Duodenal mucosa (tissue), 2 donors: ENCODE data around the gene LRIT3.
"Not testable (repeated sequence)": the region's sequence is repeated elsewhere in the genome, so short reads cannot be mapped to it uniquely, and the experiment has no call there.

Experiments
- H3K27ac ChIP-seq: one replicate; pipeline ENCODE4 v1.7.0; 2013; ENCODE audit warnings: low read depth, low read length
- H3K27me3 ChIP-seq, 2 donors: one replicate each; pipeline ENCODE4 v1.7.0; 2013; ENCODE audit warnings: low read length in 2 of 2, control low read depth in 1 of 2; ENCODE audit not compliant: insufficient read depth in 2 of 2, control insufficient read depth in 1 of 2
- H3K36me3 ChIP-seq, 2 donors: one replicate each; pipeline ENCODE4 v1.7.0; 2013; ENCODE audit warnings: low read length in 2 of 2, control low read depth in 1 of 2; ENCODE audit not compliant: insufficient read depth in 2 of 2, control insufficient read depth in 1 of 2
- H3K4me1 ChIP-seq, 2 donors: one replicate each; pipeline ENCODE4 v1.7.0; 2013; ENCODE audit warnings: low read length in 2 of 2, control low read depth in 1 of 2; ENCODE audit not compliant: insufficient read depth in 2 of 2, control insufficient read depth in 1 of 2
- H3K4me3 ChIP-seq, 2 donors: one replicate each; pipeline ENCODE4 v1.7.0; 2013; ENCODE audit warnings: low read length in 2 of 2, low read depth in 1 of 2
- H3K9ac ChIP-seq, 2 donors: one replicate each; pipeline ENCODE4 v1.7.0; 2013; ENCODE audit warnings: low read length in 2 of 2, low read depth in 1 of 2
- H3K9me3 ChIP-seq, 2 donors: one replicate each; pipeline ENCODE4 v1.7.0; 2013; ENCODE audit warnings: low read length in 2 of 2, control low read depth in 1 of 2; ENCODE audit not compliant: control insufficient read depth in 1 of 2

The LRIT3 gene

DNA sequence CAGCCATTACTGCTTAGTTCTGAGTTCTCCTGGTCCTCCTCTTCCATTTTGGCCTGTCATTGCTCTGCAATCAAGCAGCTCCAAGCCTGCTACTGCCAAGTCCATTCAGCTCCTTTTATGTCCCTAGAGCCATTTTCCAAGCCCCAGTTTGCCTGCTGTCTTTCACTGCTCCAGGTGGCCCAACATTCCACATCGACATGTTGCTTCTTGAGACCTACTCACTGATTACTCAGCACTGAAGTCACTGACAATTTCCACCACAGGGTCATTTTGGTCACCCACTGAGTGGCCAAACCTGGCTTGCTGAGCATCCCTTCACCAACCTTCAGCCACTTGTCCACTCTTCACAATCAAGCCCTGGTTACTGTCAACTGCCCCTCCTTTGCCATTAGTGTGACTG lies 27.2 kb downstream of the LRIT3 start:
- Histone ChIP-seq H3K27ac (no peak overlapping the region), H3K4me1 (no peaks in the 10 kb centered on the region), H3K36me3 (no peaks in the 10 kb centered on the region), H3K27me3 (no peaks in the 10 kb centered on the region), H3K4me3 (no peak overlapping the region), H3K9ac (no peak overlapping the region), H3K9me3 (no peaks in the 10 kb centered on the region)

DNA sequence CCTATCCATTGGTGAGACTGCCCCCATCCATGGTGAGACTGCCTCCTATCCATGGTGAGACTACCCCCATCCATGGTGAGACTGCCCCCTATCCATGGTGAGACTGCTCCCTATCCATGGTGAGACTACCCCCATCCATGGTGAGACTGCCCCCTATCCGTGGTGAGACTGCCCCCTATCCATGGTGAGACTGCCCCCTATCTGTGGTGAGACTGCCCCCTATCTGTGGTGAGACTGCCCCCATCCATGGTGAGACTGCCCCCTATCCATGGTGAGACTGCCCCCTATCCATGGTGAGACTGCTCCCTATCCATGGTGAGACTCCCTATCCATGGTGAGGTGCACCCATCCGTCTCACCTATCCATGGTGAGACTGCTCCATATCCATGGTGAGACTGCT lies 27.6 kb downstream of the LRIT3 start:
- H3K9ac ChIP-seq, H3K4me3 ChIP-seq, H3K36me3 ChIP-seq, H3K4me1 ChIP-seq, H3K27me3 ChIP-seq, H3K27ac ChIP-seq, H3K9me3 ChIP-seq: not testable (repeated sequence)

- Histone ChIP-seq H3K4me1 (no peaks in the 10 kb centered on the region), H3K4me3 (no peak overlapping the region), H3K27ac (no peak overlapping the region)
These were observed 28.8 kb downstream of the LRIT3 start for GRCh38 chr4:109876634-109877265.

GRCh38 chr4:109877400-109877799 lies 29.5 kb downstream of the LRIT3 start:
- no peaks in the 10 kb centered on the region for H3K36me3 ChIP-seq

More at GRCh38 chr4:109876634-109877265, 28.8 kb downstream of the LRIT3 start:
- Histone ChIP-seq H3K36me3 (no peaks in the 10 kb centered on the region), H3K9me3 (no peaks in the 10 kb centered on the region), H3K9ac (no peak overlapping the region), H3K27me3 (no peaks in the 10 kb centered on the region)

DNA sequence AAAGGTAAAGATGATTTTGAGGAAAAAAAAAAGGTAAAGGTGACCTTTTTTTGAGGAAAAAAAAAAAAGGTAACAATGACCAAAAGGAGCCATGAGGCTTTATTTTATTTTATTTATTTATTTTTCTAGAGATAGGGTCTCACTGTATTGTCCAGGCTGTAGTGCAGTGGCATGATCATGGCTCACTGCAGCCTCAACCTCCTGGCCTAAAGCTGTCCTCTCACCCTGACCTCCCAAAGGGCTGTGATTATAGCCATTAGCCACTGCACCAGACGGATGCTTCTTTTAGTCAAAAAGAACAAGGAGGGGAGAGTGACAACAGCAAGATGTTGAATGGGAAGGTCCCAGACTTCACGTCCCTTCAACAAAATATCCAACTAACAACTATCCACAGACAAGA lies 30.4 kb downstream of the LRIT3 start:
- Histone ChIP-seq H3K4me1 (no peaks in the 10 kb centered on the region), H3K4me3 (no peak overlapping the region), H3K27me3 (no peaks in the 10 kb centered on the region), H3K36me3 (no peaks in the 10 kb centered on the region), H3K27ac (no peak overlapping the region), H3K9ac (no peak overlapping the region), H3K9me3 (no peaks in the 10 kb centered on the region)

More at GRCh38 chr4:109877400-109877799, 29.5 kb downstream of the LRIT3 start:
- no peaks in the 10 kb centered on the region for H3K4me1 ChIP-seq
- no peak overlapping the region for H3K27ac ChIP-seq
- no peaks in the 10 kb centered on the region for H3K27me3 ChIP-seq
- H3K9ac ChIP-seq = no peak overlapping the region
- H3K9me3 ChIP-seq = no peaks in the 10 kb centered on the region
- H3K4me3 ChIP-seq = no peak overlapping the region

DNA sequence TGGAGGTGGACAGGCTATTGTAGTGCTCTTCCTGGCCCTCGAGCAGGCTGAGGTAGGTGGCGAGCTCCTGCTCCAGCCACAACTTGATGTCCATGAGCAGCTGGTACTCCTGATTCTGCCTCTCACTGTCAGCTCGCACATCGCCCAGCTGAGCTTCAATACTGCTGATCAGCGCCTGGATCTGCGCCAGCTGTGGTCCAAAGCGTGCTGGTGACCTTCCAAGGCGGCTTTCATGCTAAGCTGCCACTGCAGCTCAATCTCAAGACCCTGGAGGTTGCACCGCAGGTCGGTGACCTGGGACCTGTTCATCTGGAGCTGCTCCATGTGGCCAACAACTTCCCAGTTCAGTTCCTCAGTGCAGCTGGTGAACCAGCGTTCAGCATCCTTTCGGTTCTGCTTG lies 31.2 kb downstream of the LRIT3 start:
- Histone ChIP-seq H3K27me3 (no peaks in the 10 kb centered on the region), H3K36me3 (no peaks in the 10 kb centered on the region), H3K27ac (no peak overlapping the region), H3K9me3 (no peaks in the 10 kb centered on the region), H3K4me3 (no peak overlapping the region), H3K9ac (no peak overlapping the region), H3K4me1 (no peaks in the 10 kb centered on the region)

GRCh38 chr4:109879636-109880314 lies 31.9 kb downstream of the LRIT3 start:
- no peaks in the 10 kb centered on the region for H3K4me1 ChIP-seq
- H3K36me3 ChIP-seq = no peaks in the 10 kb centered on the region
- H3K9ac ChIP-seq = no peak overlapping the region
- no peaks in the 10 kb centered on the region for H3K27me3 ChIP-seq
- no peak overlapping the region for H3K27ac ChIP-seq
- H3K9me3 ChIP-seq = no peaks in the 10 kb centered on the region
- no peak overlapping the region for H3K4me3 ChIP-seq

GRCh38 chr4:109886303-109886702 lies 38.4 kb downstream of the LRIT3 start:
- Histone ChIP-seq H3K27me3 (no peaks in the 10 kb centered on the region), H3K9me3 (no peaks in the 10 kb centered on the region), H3K27ac (no peak overlapping the region), H3K4me3 (no peak overlapping the region), H3K36me3 (no peaks in the 10 kb centered on the region), H3K4me1 (no peaks in the 10 kb centered on the region), H3K9ac (no peak overlapping the region)

DNA sequence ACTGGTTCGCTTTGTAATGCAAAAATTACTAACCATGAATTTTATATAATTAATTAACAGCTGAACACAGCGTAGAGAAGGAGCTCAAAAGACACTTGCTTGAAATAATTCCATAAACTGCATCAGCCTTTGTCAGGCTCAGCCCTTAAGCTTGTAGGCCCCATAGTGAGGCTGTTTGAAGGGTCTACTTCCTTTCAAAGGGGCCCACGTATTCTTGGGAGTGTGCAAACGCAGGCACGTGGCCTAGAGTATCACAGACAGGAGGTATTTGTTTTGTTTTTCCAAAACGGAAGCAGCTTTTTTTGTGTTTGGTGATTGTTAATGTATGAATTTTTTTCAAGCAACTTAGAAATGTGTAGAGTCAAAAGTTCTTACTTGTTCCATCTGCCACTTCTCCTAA lies 39.2 kb downstream of the LRIT3 start:
- Histone ChIP-seq H3K4me3 (no peak overlapping the region), H3K9me3 (no peaks in the 10 kb centered on the region), H3K27me3 (no peaks in the 10 kb centered on the region), H3K4me1 (no peaks in the 10 kb centered on the region), H3K36me3 (no peaks in the 10 kb centered on the region), H3K27ac (no peak overlapping the region), H3K9ac (no peak overlapping the region)

DNA sequence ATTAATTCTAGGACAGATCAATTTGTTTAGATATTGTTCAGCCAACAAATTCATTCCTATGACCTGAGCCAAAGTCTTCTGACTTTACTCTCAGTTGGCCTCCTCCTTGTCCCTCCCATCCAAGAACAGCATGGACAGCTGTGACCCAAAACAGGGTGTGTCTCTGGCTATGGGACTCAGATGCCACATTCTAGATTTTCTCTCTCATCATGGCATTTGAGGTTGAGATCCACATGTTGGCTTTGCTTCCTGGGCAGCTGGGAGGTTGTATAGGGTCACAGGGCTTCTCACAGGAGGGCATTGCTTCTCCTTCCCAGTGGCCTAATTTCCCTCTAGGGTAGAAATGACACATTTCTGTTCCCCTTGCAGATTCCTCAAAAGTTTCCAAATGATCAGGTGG lies 42.2 kb downstream of the LRIT3 start:
- Histone ChIP-seq H3K4me3 (no peak overlapping the region), H3K27ac (no peak overlapping the region), H3K27me3 (no peaks in the 10 kb centered on the region), H3K4me1 (no peaks in the 10 kb centered on the region), H3K36me3 (no peaks in the 10 kb centered on the region), H3K9me3 (no peaks in the 10 kb centered on the region), H3K9ac (no peak overlapping the region)
